SK-N-MC (cell line): Measurements from ENCODE around the gene ZNF467.

Experiments used
- EZH2 ChIP-seq: fragments of 200-600 bp; sonication (generic); IDR thresholded peaks from one replicate; pipeline ENCODE4 v1.6.1; 2017; ENCODE audit warnings: antibody characterized with exemption
- FOXP2 ChIP-seq: optimal IDR thresholded peaks from 2 replicates; pipeline ENCODE3; 2011; ENCODE audit warnings: mild to moderate bottlenecking, moderate library complexity; ENCODE audit not compliant: insufficient read depth; ENCODE audit errors: extremely low read length, control extremely low read depth
- POLR2AphosphoS5 ChIP-seq: IDR thresholded peaks from 2 replicates; pipeline ENCODE4 v1.6.1; 2012; ENCODE audit warnings: mild to moderate bottlenecking, low read depth, low read length, borderline replicate concordance

- TF ChIP-seq POLR2AphosphoS5, result no peak
- no peak for TF ChIP-seq EZH2
- TF ChIP-seq FOXP2, result no peak
Observed at GRCh38 chr7:149769915-149770314, 3.5 kb downstream of the ZNF467 start.
